Measurements from ENCODE around the gene CARS2. TPM values are rescaled to one million over a fixed set of nuclear protein-coding genes. Genes with fewer than 3 reads are reported as not detected.
A peak's percentile ranks its signal among the peaks of the same experiment; 100 is the strongest.

The CARS2 gene
- total RNA-seq, 2 experiments from 2014 or later, result 45.0 to 47.3 TPM

GRCh38 chr13:110618167-110618566 lies 87.7 kb downstream of the CARS2 start:
- H3K4me1 ChIP-seq (ENCODE audit: insufficient read depth, low read length, poor library complexity, severe bottlenecking), result peaks cover 14% of the 10 kb centered on the region
- POLR2A ChIA-PET, result no interaction called here
- CTCF ChIA-PET (ENCODE audit: unreplicated experiment), result no interaction called here

GRCh38 chr13:110617321-110618072 lies 88.4 kb downstream of the CARS2 start:
- no peak overlapping the region for H3K27ac ChIP-seq (ENCODE audit: low read depth, low read length, poor library complexity, severe bottlenecking)
- no peaks in the 10 kb centered on the region for H4K20me1 ChIP-seq (ENCODE audit: insufficient read depth, low read length)
- TF ChIP-seq CTCF (conservative IDR thresholded peaks at IDR 0.05; ENCODE audit: low read length) (no peak), EZH2phosphoT487 (IDR thresholded peaks at IDR 0.05; ENCODE audit: borderline replicate concordance, low read depth, low read length) (no peak)
- CTCF ChIA-PET (ENCODE audit: unreplicated experiment), result no interaction called here
- H3K9me2 ChIP-seq (ENCODE audit: insufficient read depth, low read length), result no peaks in the 10 kb centered on the region
- no peaks in the 10 kb centered on the region for H3K9me3 ChIP-seq (ENCODE audit: low read length)
- POLR2A ChIA-PET, result no interaction called here
- TSS peak; percentile 49 for BruUV-seq (replicated peaks)
- peaks cover 55% of the 10 kb centered on the region for H3K79me2 ChIP-seq (ENCODE audit: insufficient read depth, low read depth, low read length)
- peak overlapping the region; percentile 87 for H3K4me3 ChIP-seq (ENCODE audit: low read depth, low read length, poor library complexity, severe bottlenecking)
- intact Hi-C loops (cut with micrococcal nuclease; ENCODE audit: unreplicated experiment), result loop anchor here (2.0 to 10.0 kb wide), 3 partner anchors 97 to 297 kb away; partner anchors contain the start of genes ANKRD10 and ING1
- H2AFZ ChIP-seq (ENCODE audit: low read length), result no peak overlapping the region
- H3K36me3 ChIP-seq (ENCODE audit: insufficient read depth, low read length), result no peaks in the 10 kb centered on the region
- DNase-seq (ENCODE audit: low spot score), result peak; percentile 3
- peak overlapping the region; percentile 92 for H3K4me2 ChIP-seq (ENCODE audit: low read length)
- peaks cover 14% of the 10 kb centered on the region for H3K4me1 ChIP-seq (ENCODE audit: insufficient read depth, low read length, poor library complexity, severe bottlenecking)

More at GRCh38 chr13:110618167-110618566, 87.7 kb downstream of the CARS2 start:
- intact Hi-C loops (cut with micrococcal nuclease; ENCODE audit: unreplicated experiment), result loop anchor here (5.0 to 10.0 kb wide), 2 partner anchors 97 to 146 kb away; partner anchors contain the start of gene ING1
- H3K9me3 ChIP-seq (ENCODE audit: low read length), result no peaks in the 10 kb centered on the region
- no peak overlapping the region for H2AFZ ChIP-seq (ENCODE audit: low read length)
- no peaks in the 10 kb centered on the region for H4K20me1 ChIP-seq (ENCODE audit: insufficient read depth, low read length)
- H3K9me2 ChIP-seq (ENCODE audit: insufficient read depth, low read length), result no peaks in the 10 kb centered on the region
- no peak overlapping the region for H3K4me3 ChIP-seq (ENCODE audit: low read depth, low read length, poor library complexity, severe bottlenecking)
- H3K27ac ChIP-seq (ENCODE audit: low read depth, low read length, poor library complexity, severe bottlenecking), result no peak overlapping the region
- no peak overlapping the region for H3K4me2 ChIP-seq (ENCODE audit: low read length)
- DNase-seq (ENCODE audit: low spot score), result no peak
- TF ChIP-seq EZH2phosphoT487 (IDR thresholded peaks at IDR 0.05; ENCODE audit: borderline replicate concordance, low read depth, low read length) (no peak), CTCF (conservative IDR thresholded peaks at IDR 0.05; ENCODE audit: low read length) (no peak)
- peaks cover 5% of the 10 kb centered on the region; the same call in 1 of the 2 replicates for H3K36me3 ChIP-seq (ENCODE audit: insufficient read depth, low read length)
- BruUV-seq (replicated peaks), result no TSS peak
- H3K79me2 ChIP-seq (ENCODE audit: insufficient read depth, low read depth, low read length), result peaks cover 55% of the 10 kb centered on the region

Data from OCI-LY7 (cell line).